ENCODE data around the gene FRMD4A. TPM values are rescaled to one million over a fixed set of nuclear protein-coding genes. Genes with fewer than 3 reads are reported as not detected.
"Not testable (repeated sequence)": the region's sequence is repeated elsewhere in the genome, so short reads cannot be mapped to it uniquely, and the experiment has no call there.

The FRMD4A gene
- total RNA-seq, 2 donors from 2014 or later = 0.35 to 0.50 TPM

DNA sequence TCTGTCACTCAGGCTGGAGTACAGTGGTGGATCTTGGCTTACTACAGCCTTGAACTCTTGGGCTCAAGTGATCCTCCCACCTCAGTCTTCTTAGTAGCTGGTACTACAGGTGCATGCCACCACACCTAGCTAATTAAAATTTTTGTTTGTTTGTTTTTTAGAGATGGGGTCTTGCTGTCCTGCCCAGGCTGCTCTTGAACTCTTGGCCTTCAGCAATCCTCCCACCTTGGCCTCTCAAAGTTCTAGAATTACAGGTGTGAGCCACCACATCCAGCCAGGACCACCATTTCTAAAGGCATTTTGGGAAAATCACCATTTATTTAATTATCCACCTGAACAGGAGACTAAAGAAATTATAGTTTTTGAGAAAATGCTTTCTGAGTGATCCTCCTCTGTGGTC lies 491.7 kb downstream of the FRMD4A start:
- Mint-ChIP-seq H3K4me3 (no peak overlapping the region), H3K27me3 (ENCODE audit: low read depth) (no peaks in the 10 kb centered on the region)

DNA sequence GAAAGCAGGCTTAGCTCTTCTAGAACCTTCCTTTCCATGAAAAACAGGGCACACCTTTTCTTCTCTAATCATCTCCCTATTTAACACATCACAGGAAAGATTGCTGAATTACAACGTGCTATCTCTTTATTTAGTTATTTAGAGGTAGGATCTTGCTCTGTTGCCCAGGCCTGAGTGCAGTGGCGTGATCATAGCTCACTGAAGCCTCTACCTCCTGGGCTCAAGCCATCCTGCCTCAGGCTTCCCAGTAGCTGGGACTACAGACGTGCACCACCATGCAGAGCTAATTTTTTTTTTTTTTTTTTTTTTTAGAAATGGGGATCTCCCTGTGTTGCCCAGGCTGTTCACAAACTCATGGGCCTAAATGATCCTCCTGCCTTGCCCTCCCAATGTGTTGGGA lies 492.8 kb downstream of the FRMD4A start:
- Mint-ChIP-seq H3K27ac (no peak overlapping the region), H3K36me3 (ENCODE audit: insufficient read depth in 2 of 2) (peaks cover 0 to 4% of the 10 kb centered on the region in 2 donors), H3K27me3 (ENCODE audit: low read depth) (no peaks in the 10 kb centered on the region), H3K4me3 (no peak overlapping the region), H3K4me1 (ENCODE audit: low read depth) (no peaks in the 10 kb centered on the region), H3K9me3 (no peaks in the 10 kb centered on the region)
- no peak for DNase-seq
- ATAC-seq (replicated peaks in 1 of 2) = no peak

More for the DNA sequence above, 491.7 kb downstream of the FRMD4A start:
- H3K36me3 Mint-ChIP-seq (ENCODE audit: insufficient read depth in 2 of 2) = peaks cover 0 to 4% of the 10 kb centered on the region in 2 donors
- no peaks in the 10 kb centered on the region for H3K9me3 Mint-ChIP-seq
- H3K27ac Mint-ChIP-seq = no peak overlapping the region
- H3K4me1 Mint-ChIP-seq (ENCODE audit: low read depth) = no peaks in the 10 kb centered on the region
- no peak for ATAC-seq (replicated peaks in 1 of 2)
- DNase-seq = no peak

- no peaks in the 10 kb centered on the region for H3K9me3 Mint-ChIP-seq
- no peak overlapping the region for H3K27ac Mint-ChIP-seq
- H3K4me1 Mint-ChIP-seq (ENCODE audit: low read depth) = peaks cover 5% of the 10 kb centered on the region
- H3K36me3 Mint-ChIP-seq (ENCODE audit: insufficient read depth in 2 of 2) = no peaks in the 10 kb centered on the region
- peaks cover 6% of the 10 kb centered on the region for H3K27me3 Mint-ChIP-seq (ENCODE audit: low read depth)
- no peak overlapping the region for H3K4me3 Mint-ChIP-seq
- DNase-seq (no peak), ATAC-seq (replicated peaks in 1 of 2) (no peak)
These were observed 496.0 kb downstream of the FRMD4A start for GRCh38 chr10:13834581-13835286.

- ATAC-seq (replicated peaks in 1 of 2) (no peak), DNase-seq (no peak)
- Mint-ChIP-seq H3K27me3 (ENCODE audit: low read depth) (peaks cover 6% of the 10 kb centered on the region), H3K36me3 (ENCODE audit: insufficient read depth in 2 of 2) (no peaks in the 10 kb centered on the region), H3K9me3 (no peaks in the 10 kb centered on the region), H3K27ac (no peak overlapping the region), H3K4me3 (no peak overlapping the region), H3K4me1 (ENCODE audit: low read depth) (peaks cover 5% of the 10 kb centered on the region)
These were observed 499.0 kb downstream of the FRMD4A start for GRCh38 chr10:13831711-13832141.

DNA sequence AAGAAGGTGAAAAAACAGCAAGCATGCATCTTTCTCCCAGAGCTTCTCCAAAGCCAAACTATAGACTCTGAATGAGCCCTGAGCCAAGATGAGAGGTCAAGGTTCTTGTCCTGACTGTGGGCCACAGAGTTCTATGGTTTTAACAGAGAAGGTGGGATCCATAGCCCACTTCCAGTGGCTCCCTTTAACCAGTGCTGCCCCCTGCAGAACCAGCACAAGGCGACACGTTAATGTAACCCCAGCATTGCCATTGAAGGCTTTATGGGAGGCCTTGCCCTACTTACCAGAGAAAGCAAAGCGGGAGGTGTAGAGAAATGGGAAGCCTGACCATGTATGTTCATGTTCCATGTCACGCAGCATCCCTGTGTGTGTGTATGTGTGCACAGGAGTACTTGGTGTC lies 500.3 kb downstream of the FRMD4A start:
- Mint-ChIP-seq H3K4me3 (no peak overlapping the region), H3K27me3 (ENCODE audit: low read depth) (peaks cover 6% of the 10 kb centered on the region), H3K27ac (no peak overlapping the region), H3K4me1 (ENCODE audit: low read depth) (peaks cover 5% of the 10 kb centered on the region), H3K9me3 (no peaks in the 10 kb centered on the region), H3K36me3 (ENCODE audit: insufficient read depth in 2 of 2) (no peaks in the 10 kb centered on the region)
- no peak for DNase-seq
- ATAC-seq (replicated peaks in 1 of 2) = no peak

GRCh38 chr10:13829790-13830189 lies 500.9 kb downstream of the FRMD4A start:
- H3K27ac Mint-ChIP-seq = no peak overlapping the region
- no peaks in the 10 kb centered on the region for H3K9me3 Mint-ChIP-seq
- no peak for ATAC-seq (replicated peaks in 1 of 2)
- peaks cover 5% of the 10 kb centered on the region for H3K4me1 Mint-ChIP-seq (ENCODE audit: low read depth)
- H3K36me3 Mint-ChIP-seq (ENCODE audit: insufficient read depth in 2 of 2) = no peaks in the 10 kb centered on the region
- no peak overlapping the region for H3K4me3 Mint-ChIP-seq
- H3K27me3 Mint-ChIP-seq (ENCODE audit: low read depth) = peaks cover 6% of the 10 kb centered on the region
- no peak for DNase-seq

- not testable (repeated sequence) for H3K27ac Mint-ChIP-seq; ATAC-seq (replicated peaks in 1 of 2)
These were observed 502.4 kb downstream of the FRMD4A start for GRCh38 chr10:13828284-13828683.

DNA sequence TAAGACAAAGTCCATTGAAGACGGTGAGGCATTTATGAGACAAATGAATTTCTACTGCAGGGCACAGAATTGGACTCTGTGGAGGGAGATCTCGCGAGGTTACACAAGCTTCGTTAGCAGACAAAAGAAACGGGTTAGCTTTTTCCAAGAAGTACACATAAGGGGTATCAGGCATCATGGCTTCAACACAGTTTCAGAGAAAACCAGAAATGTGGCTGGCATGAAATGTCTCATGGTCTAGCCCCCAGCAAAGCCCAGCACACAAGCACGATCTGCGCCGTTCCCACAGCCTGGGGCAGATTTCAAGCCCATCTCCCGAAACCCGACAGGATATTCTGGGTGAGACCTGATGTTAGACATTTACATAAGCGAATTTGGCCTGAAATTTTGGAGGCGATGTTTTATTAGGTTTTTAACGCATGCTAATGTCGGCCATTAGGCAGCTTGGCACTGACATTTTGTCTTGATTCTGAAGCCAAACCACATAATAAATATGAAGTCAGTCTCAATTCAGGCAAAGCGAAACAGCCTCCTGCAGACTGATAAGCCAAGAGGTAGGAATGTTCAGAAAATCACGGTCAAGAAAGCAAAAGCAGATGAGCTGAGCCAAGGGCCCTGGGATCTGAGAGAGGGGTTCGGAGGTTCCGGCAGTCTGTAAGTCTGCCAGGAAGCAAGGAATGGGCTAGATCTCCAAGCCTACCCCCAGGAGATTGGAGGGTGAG lies 503.5 kb downstream of the FRMD4A start:
- no peaks in the 10 kb centered on the region for H3K36me3 Mint-ChIP-seq (ENCODE audit: insufficient read depth in 2 of 2)
- no peak overlapping the region for H3K27ac Mint-ChIP-seq
- ATAC-seq (replicated peaks in 1 of 2) (no peak), DNase-seq (no peak)
- H3K4me3 Mint-ChIP-seq = no peak overlapping the region
- no peaks in the 10 kb centered on the region for H3K9me3 Mint-ChIP-seq
- peaks cover 5% of the 10 kb centered on the region for H3K4me1 Mint-ChIP-seq (ENCODE audit: low read depth)
- H3K27me3 Mint-ChIP-seq (ENCODE audit: low read depth) = peaks cover 6% of the 10 kb centered on the region

More at GRCh38 chr10:13828284-13828683, 502.4 kb downstream of the FRMD4A start:
- DNase-seq; H3K36me3 Mint-ChIP-seq (ENCODE audit: insufficient read depth in 2 of 2); H3K4me3 Mint-ChIP-seq; H3K4me1 Mint-ChIP-seq (ENCODE audit: low read depth); H3K9me3 Mint-ChIP-seq; H3K27me3 Mint-ChIP-seq (ENCODE audit: low read depth): not testable (repeated sequence)

GRCh38 chr10:13823709-13824405 lies 506.9 kb downstream of the FRMD4A start:
- ATAC-seq (replicated peaks in 1 of 2) = no peak
- Mint-ChIP-seq H3K4me1 (ENCODE audit: low read depth) (no peaks in the 10 kb centered on the region), H3K27ac (no peak overlapping the region), H3K4me3 (no peak overlapping the region), H3K27me3 (ENCODE audit: low read depth) (no peaks in the 10 kb centered on the region), H3K9me3 (no peaks in the 10 kb centered on the region), H3K36me3 (ENCODE audit: insufficient read depth in 2 of 2) (peaks cover 0 to 1% of the 10 kb centered on the region in 2 donors)
- DNase-seq = no peak

DNA sequence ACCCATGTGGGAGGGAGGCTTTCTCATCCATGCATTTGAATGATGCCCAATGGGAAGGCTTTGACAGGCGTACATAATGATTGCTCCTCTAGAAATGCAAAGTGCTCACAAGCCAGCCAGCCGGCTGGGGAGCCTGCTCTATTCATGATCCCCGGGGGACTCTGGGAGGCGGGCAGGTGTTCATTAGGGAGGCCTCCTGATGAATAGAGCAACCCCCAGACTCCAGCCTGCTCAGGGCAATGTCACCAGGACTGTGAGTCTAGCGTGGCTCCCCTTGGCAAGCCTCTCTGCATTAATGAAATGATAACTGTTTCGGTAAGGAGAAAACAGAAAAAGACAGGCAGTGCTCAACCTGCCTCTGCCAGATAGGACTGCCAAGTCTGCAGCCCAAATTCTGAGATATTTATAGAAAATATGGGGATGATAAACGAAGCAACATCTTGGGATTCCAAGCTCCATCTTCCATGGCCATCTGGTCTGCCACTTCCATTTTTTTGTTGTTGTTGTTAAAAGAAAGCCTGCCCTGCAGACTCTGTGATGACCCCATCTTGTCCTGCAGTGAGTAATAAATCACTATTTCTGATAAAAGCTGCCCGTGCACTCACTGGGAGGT lies 507.5 kb downstream of the FRMD4A start:
- Mint-ChIP-seq H3K36me3 (ENCODE audit: insufficient read depth in 2 of 2) (peaks cover 0 to 1% of the 10 kb centered on the region in 2 donors), H3K4me1 (ENCODE audit: low read depth) (no peaks in the 10 kb centered on the region), H3K27ac (no peak overlapping the region), H3K9me3 (no peaks in the 10 kb centered on the region), H3K4me3 (no peak overlapping the region), H3K27me3 (ENCODE audit: low read depth) (no peaks in the 10 kb centered on the region)
- DNase-seq (no peak), ATAC-seq (replicated peaks in 1 of 2) (no peak)

DNA sequence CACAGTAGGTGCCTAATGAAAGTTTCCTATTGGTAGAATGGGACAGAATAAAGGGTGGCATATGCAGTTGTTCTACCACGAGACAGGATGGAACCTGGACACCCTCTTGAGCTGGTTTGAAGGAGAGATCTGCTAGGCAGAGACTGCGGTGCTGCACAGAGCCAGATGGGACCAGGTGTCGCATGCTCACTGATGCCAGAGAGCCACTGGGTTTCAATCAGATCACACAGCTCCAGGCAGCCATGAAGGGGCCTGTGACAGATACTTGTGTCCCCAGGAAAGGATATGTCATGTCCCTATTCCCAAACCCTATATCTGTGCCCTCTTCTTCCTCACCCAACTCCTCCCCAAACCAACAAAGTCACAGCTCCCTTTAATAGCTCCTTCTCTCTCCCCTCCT lies 508.2 kb downstream of the FRMD4A start:
- no peak overlapping the region for H3K27ac Mint-ChIP-seq
- no peak overlapping the region for H3K4me3 Mint-ChIP-seq
- H3K36me3 Mint-ChIP-seq (ENCODE audit: insufficient read depth in 2 of 2) = peaks cover 2 to 3% of the 10 kb centered on the region in 2 donors
- no peak for DNase-seq
- H3K9me3 Mint-ChIP-seq = peaks cover 0 to 2% of the 10 kb centered on the region in 2 donors
- no peaks in the 10 kb centered on the region for H3K27me3 Mint-ChIP-seq (ENCODE audit: low read depth)
- no peaks in the 10 kb centered on the region for H3K4me1 Mint-ChIP-seq (ENCODE audit: low read depth)
- ATAC-seq (replicated peaks in 1 of 2) = no peak

DNA sequence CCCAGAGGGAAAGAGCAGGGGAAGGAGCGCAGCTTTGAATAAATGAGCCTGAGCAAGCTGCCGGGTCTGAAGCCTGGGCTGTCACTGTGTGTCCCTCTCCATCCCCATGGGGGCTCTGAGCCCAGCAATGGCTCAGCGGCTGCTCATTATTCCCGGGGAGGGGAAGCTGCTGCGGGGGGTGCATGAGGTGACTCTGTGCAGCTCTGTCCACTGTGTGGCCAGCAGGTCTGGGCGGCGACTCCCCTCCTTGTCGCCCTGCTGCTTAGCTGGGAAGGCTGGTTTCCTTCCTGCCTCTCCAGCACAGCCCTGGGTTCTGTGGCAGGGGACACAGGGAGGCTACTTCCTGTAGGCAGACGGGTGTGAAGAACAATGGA lies 509.8 kb downstream of the FRMD4A start:
- Mint-ChIP-seq H3K4me3 (no peak overlapping the region), H3K9me3 (peaks cover 0 to 6% of the 10 kb centered on the region in 2 donors), H3K4me1 (ENCODE audit: low read depth) (no peaks in the 10 kb centered on the region), H3K27me3 (ENCODE audit: low read depth) (no peaks in the 10 kb centered on the region), H3K36me3 (ENCODE audit: insufficient read depth in 2 of 2) (peaks cover 2 to 5% of the 10 kb centered on the region in 2 donors), H3K27ac (no peak overlapping the region)
- ATAC-seq (replicated peaks in 1 of 2) = no peak
- DNase-seq = no peak
